NCI-H226 (cell line): ENCODE results near the gene ALS2CL.
A peak's percentile ranks its signal among the peaks of the same experiment; 100 is the strongest.
"Not testable (repeated sequence)": the region's sequence is repeated elsewhere in the genome, so short reads cannot be mapped to it uniquely, and the experiment has no call there.

ENCODE experiments used
- DNase-seq: peaks from one replicate; pipeline ENCODE4 v3.0.0-alpha.2; 2015

ALS2CL gene

DNA sequence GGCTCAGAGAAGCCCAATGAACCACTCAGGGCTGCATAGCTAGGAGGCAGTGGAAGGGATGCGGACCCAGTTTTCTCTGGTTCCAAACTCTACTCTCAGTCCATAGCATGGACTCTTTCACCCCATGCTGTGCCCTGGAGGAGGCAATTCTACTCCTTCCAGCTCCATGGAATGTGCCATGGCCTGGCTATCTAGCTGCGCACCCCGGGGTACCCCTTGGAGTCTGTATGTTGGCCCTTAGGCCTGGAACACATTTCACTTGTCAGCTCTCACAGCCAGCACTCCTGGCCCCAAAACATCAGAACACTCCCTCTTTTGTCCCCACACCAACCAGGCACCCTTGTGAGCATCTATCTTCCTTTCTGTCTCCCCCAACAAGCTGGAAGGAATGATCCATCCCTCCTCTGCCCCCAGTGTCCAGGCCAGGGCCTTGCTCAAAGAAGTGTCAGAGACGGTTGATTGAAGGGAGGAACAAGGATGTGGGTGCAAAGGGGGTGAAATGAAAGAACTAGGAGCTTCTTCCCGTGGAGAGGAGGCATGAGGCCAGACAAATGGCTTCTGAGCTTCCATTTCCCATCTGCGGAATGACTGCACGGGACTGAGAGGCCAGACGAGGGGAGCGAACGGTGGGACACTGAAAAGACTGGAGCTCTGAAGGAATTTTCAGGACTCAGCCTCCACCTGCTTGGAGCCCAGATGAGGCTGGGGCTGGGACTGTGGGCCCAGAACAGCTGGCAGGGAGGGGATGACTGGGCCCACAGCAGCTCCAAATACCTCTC lies 21.4 kb upstream of the ALS2CL start:
- DNase-seq, result no peak

DNA sequence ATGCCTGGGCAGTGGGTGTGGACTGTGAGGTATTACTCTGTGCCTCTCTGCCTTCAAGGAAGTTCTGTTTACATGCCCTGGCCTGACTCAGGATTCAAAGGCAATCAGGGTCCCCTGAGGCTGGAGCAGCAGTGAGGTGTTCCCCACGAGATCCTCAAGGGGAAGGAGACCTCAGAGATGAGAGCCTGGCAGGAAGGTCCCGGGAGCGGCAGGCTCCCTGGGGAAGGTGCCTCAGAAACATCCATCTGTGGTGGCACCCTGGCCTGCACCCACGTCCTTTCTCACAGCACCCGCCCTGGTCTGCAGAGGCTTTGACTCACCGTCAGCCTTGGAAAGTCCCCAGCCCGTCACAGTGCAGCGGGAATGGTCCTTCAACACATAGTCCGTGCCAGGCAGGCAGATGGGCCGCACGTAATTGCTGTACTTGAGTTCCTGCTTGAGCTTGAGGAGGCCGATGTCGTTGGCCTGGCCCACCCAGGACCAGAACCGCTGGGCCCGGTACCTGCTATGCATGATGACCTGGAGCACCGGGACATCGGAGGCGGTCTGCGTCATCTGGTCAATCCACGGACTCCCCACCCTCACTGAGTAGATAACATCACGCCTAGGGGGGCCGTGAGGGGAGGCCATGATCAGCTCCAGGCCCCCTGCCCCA lies 20.5 kb upstream of the ALS2CL start:
- no peak for DNase-seq

DNA sequence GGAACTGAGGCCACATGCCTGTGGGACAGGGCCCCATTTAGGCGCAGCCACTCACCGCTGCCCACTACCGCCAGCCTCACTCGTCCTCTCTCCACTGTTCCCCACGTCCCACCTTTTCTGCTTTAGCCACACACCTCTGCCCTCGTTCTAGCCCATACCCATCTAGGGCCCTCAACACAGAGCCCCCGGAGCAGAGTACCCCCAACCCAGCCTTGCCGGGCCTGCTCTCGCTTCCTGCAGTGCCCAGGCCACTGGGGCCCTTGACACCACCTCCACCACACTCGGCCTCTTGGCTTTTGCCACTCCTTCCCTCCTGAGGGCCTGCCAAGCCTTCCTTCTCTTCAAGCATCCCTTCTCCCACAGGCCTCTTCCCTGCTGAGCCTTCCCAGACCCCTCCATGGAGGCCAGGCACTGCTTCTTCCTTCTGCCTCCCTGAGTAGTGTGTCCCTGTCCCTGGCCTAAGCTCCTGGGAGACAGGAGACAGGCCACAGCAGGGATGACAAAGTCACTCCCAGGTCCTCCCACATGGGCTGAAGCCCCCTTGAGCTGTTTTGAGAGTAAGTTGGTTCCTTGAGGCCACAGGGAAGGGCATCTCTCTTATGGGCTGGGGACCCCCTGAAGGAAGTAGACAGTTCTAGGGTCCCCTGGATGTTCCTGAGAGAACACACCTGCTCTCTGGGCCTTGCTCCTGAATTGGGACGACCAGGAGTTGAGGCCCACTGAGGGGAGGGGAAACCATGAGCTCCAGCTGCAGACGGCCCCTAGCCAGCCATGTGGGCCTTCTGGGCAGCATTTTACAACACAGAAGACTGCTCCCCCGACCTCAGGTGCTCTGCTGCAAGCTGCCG lies 19.8 kb upstream of the ALS2CL start:
- DNase-seq, result no peak

DNA sequence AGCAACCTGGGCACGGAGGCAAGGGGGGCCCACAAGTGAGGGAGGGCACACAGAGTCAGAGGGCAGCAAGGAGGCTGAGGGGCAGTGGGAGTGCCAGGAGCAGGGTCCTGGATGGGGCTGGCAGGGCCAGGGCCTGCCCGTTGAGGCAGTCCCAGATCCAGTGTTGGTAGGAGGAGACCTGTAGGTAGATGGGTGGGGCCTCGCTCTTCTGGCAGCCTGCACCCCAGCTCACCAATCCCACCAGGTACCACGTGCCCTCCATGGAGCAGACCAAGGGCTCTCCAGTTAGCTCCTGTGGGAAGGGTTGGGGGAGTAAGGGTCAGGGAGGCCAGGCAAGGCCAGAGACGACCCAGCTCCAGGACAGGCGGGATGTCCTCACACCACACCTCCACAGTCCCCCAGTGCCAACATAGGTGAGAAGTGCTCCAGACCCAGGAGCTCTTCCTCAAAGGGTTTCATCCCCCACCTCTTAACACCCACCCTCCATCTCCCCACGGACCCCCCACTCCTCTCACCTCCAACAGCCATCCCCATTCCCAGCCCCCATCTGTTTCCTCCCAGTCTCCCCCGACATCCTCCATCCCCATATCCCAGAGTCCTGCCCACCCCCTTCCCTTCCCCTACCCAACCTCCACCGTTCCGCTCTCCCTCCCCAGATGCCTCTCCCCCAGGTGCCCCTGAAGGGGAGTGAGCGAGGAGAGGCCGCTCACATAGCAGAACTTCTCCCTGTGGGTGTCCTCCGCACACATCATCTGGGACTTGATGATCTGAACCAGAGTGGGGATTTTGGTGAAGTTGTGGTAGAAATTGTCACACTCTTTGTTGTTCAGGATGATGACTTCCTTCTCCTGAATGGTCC lies 18.9 kb upstream of the ALS2CL start:
- no peak for DNase-seq

DNA sequence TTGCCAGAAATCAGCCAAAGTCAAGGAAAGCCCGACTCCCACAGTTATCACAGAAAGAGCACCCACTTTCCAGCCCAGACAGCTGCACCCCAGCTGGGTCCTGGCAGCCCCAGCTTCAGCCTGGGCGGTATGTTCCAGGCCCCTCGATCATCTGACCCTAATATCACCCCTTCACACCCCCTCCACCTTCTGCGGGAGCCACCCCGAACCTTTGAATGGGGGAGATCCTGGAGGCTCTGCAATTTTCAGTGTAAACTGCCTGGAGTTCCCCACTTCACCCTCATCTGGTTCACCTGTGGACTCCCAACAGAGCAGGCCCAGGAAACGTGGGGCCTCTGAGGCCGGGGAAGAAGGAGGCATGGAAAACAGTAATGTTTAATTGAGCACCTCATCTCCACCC lies 18.3 kb upstream of the ALS2CL start:
- DNase-seq, result no peak

DNA sequence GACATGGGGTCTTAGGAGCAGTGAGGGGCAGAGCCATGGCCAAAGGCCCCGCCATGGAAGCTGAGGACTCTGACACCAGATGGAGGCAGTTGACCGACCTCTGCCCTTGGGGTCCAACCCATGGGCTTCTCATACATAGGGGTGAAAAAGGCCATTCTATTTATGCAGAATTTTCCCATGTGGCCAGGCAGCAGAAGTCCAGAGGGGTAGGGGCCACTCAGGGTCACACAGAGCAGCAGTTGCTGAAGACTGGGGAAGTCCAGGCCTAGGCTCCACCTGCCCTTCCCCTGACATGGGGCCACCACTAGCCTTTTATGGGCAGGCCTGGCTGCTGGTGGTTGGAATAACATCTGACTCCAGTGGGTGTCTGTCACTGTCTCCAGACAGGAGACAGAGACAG lies 17.8 kb upstream of the ALS2CL start:
- no peak for DNase-seq

DNA sequence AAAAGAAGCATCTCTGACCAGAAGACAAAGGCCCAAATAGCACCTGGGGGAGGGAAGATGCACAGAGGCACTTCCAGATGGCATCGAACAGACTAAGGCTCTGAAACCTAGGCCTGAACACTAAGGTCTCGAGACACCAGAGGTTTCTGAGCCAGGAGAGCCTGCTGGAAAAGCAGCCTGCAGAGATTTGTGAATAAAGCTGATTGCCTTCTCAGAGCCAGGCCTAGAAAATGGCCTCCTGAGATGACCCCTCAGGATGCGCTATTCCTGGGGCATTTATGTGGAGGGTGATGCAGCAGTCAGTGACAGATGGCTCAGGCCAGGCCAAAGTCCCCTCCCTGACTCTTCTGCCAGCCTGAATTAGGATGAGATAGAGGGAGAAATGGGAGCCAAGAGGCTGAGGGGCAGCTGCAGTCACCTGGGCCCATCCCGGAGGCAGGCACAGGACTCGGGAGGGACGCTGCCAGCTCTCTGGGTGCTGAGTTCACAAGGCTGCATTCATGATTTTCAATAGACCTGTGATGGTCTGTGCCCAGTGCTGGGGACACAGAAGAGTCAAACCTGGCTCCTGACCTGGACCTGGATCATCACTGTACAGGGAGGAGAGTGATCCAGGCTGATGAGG lies 17.3 kb upstream of the ALS2CL start:
- no peak for DNase-seq

DNA sequence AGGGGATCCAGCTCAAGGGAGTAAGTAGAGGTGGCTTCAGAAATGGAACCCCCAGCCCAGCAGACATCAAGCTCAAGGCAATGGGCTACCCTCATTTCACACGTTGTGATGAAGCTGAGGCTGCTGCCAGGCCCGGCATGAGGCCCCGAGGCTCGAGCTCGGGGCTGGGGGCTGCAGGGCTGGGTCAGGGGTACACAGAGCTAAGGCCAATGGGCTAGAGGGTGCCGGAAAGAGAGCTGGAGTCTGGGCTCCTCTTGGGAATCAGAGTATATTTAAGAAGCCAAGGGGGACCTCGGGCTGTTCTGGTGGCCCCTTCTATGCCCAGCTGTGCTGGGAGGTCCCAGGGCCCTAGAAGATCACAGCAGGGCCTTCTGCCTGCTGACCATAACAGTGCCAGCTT lies 16.8 kb upstream of the ALS2CL start:
- DNase-seq, result no peak

DNA sequence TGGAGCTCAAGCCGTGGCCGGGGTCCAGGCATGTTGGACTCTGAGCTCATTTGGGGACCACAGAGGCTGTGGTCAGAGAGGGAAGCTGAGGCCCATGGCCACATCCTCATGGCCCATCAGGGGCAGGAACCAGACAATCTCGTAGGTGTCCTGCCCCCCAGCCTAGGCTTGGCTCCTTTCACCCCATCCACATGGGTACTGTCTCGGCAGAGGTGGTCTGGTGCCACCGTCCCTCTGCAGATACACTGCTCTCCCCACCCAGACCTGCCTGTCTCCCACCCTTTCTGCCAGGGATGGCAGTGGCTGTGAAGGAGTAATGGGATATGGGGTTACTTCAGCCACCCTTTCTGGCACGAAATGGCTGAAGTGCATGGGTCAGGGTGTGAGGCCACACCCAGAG lies 16.2 kb upstream of the ALS2CL start:
- no peak for DNase-seq

DNA sequence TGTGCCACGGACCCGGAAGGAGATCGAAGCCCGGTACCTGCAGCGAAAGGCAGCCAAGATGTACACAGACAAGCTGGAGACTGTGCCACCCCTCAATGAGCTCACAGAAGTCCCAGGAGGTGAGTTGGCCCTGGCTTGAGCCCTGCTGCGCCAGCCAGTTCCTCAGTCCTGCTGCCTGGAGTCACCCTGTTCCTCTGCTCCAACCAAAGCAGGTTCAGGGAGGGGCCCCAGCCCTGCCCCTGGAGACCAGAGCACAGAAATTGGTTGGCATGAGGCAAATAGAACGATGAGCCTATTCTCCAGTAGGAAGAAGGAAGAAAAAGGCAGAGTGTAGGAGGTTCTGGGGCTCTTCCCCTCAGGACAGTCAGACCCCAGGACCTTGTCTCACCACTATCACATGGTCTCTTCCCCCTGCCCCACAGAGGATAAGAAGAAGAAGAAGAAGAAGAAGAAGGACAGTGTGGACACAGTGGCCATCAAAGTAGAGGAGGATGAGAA lies 15.7 kb upstream of the ALS2CL start:
- no peak for DNase-seq

DNA sequence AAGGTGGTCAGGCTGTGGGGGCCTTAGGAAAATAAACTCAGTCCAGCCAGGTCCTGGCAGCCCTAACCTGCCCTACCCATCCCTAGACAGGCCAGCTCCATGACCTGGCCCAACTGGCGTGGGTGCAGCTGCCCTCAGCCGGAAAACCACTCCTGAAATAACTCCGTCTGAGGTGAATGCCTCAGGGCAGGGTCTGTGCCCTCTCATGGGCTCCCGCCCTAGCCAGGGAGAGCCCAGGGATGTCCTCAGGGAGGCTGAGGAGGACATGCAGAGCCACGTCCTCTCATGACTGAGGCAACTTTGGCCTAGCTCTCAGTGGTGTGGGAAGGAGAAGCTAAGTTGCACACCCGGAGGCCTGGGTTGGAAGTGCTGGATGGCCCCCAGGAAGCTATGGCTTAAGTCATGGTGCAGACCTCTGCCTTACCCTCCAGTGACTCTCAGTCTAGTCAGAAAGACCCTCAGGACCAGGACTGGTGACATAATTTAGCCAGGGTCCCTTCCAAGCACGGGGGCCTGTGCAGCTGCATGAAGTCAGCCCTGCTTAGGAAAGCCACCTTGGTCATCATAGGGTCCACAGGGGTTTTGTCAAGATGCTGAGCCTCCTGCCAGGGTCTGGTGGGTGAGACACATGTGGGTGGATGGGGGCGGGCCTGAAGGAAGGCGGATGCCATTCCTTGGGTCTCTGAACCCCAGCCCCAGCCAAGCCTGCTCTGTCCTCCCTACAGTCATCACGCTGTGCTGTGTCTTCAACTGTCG lies 15.1 kb upstream of the ALS2CL start:
- no peak for DNase-seq

DNA sequence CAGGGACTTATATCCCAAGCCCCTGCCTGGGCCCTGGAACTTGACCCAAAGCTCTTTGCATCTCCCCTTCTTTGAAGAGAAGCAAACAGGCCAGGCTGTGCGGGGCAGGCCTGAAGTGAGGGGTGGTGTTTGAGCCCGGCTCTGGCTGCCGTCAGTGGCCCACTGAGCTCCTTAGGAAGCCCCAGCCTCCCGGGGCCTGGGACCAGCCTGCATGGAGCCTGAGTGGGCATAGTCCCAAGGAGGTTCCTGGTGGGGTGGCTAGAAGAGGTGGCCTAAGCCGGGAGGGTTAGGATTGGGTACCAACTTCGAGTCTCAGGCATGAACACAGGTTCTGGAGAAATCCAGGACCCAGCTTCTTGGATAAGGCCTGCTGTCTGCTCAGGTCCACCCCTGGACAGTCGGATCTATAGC lies 14.1 kb upstream of the ALS2CL start:
- DNase-seq, result no peak

DNA sequence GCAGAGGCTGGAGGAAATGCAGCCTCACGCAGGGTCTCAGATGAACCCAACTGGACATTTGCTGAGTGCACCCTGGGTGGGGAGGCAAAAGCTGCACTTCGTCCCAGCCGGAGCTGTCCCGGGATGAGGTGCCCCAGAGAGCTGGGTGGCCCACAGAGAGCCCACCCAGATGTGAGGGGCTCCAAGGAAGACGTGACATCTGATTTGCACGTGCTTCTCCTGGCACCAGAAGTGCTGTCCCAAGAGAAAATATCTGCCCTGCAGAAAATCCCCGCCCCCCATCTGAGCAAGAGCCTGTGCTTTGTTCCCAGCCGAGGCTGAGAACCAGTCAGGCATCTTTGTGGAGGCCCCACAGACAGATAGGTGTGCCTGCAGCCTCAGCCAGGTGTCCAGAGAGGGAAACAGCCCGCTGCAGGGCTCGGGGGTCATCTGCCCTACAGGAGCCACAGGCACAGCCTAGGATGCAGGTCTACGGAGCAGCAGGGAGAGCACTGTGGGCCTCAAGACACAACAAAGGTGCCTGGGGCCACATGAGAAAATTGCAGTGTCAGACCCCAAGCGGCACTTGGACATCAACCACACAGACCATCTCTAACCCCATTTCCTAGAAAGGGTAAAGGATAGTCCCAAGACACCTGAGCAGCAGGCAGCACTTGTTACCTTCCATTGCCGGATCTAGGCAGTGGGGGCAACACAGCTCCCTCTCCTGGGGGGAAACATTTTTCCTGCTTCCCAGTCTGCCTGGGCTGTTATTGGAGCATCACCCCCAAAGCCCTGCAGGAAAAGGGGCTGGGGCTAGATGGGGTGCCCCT lies 13.5 kb upstream of the ALS2CL start:
- DNase-seq, result no peak

DNA sequence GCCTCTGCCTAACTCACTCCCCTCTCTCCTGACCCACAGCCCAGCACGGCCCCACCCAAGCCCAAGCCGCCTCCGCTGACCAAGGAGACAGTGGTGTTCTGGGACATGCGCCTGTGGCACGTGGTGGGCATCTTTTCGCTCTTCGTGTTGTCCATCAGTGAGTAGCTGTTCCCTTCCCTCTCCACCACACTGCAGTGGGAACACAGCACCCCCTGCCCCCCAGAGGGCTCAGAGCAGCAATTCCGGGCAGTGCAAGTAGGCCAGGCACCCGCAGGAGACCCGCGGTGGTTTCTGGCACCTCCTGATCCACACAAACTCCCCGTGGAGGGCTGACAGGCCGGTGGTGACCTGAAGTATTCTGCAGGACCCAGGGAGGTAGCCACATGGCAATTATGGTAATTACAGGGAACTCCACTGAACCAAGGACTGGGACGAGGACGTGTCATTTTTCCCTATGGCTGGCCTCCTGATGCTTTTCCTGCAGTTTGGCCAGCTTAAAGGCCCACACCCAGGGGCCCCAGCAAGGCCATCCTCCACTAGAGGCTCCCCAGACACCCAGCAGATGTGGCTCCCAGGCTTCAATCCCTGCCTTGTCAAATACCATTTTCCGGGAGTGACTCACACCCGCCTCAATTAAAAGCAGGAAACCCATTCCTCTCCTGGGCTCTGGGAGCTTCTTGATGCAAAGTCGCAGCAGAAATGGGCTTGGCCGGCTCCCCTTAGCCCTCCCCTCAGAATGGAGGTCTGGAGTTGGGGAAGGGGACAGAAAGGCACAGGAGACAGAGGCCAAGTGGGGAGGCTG lies 12.5 kb upstream of the ALS2CL start:
- DNase-seq, result no peak

DNA sequence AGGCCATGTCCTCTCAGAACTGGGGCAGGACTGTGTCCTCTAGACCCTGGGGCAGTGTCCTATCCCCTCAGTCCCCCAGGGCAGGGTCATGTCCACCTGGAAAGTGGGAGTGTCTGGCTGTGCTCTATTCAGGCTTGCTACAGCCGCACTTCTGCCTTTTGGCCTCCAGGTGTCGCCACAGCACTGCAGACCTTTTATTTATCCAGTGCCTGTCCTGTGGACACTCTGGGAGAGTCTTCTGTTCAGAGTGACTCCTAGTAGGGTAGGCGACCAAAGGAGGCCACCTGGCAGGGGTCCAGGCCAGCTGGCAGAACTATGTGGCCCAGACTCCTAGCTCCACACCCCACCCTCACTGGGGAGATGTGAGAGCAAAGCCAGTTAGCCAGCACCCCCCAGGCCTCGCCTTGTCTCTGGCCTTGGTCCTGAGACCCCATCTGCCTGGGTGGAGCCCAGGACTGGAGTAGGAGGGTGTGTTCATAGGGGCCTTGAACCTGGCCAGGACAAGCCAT lies 11.6 kb upstream of the ALS2CL start:
- peak; percentile 33 for DNase-seq

DNA sequence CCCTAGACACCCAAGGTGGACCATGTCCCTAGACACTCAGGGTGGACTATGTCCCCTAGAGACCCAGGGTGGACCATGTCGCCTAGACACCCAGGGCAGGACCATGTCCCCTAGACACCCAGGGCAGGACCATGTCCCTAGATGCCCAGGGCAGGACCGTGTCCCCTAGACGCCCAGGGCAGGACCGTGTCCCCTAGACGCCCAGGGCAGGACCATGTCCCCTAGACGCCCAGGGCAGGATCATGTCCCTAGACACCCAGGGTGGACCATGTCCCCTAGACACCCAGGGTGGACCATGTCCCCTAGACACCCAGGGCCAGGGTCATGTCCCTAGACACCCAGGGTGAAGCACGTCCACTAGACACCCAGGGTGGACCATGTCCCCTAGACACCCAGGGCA lies 10.9 kb upstream of the ALS2CL start:
- DNase-seq, result not testable (repeated sequence)

DNA sequence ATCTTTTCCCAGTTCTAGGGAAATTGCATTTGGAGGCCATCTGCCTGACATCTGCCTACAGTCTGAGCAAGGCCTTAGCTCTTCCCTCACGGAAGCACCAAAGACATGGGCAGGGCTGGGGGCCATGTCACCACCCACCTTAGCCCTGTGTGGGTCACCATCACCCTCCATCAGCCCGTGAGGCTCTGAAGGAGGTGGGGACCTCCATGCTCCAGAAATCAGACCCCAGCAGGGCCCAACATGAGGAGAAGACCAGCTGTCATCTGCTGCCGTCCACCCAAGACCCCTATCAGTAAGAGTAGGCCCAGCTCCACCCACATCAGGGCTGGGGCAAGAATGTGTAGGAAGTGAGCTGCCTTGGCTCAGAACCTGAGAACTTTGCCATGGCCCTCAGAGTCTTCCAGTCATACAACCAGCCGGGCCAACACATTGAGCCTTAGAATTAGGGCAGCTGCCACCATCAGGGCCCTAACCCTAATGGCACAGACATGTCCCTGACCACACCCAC lies 9.6 kb upstream of the ALS2CL start:
- no peak for DNase-seq

DNA sequence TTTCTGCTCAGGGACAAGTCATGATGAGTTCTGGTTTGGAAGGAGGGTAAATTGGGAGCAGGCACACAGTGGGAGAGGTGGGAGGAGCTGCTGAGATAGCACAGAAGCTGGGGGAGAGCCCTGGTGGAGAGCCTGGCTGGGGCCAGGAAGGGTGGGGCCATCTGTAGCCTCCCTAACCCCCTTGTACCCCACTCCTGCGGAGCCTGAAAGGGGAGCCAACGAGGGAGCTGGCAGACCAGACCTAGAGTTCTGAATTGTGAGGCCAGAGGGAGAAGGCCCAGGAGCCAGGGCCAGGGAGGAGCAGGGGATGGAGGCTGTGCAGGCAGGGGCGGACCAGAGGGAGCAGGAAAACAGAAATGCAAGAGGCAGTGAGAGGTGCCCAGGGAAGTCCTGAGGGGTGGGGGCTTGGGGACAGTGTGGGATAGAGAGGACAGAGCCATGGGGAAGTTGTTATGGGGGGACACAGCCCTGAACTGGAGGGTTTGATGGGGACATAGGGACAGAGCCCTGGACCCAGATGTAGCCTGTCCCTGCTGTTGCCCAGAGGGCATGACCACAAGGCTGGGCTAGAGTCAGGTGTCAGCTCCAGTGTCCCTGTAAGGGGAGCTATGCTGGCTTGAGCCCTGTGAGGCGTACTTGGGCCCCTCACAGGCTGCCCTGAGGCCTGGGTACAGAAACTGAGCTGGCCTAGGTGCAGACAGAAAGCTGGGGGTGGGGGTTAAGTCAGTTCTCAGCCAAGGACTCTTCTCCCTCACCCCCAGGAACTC lies 8.9 kb upstream of the ALS2CL start:
- no peak for DNase-seq
